ENCODE results near the gene ID2. TPM values are rescaled to one million over a fixed set of nuclear protein-coding genes. Genes with fewer than 3 reads are reported as not detected.

ID2 gene
- total RNA-seq, 2 experiments from 2014 or later = 171 to 213 TPM

DNA sequence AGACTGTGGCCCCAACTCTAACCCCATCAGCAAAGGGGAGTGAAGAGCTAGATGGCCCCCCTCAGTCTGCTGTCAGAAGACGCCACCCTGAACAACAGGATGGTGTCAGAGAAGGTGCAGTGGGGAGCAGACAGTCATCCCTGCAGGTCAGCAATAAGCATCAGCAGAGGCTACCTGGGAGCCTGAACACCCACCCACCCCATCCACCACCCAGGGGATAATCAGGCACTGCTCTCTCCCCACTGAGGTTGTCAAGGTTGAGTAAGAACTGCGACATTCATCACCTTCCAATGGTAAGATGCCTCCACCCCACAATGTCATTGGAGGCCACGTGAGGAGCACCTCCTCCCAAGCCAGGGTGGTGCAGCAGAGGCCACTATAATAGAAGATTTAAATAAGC lies 8.5 kb upstream of the ID2 start:
- POLR2A ChIA-PET = no interaction called here
- no peak overlapping the region for H3K4me3 Mint-ChIP-seq

DNA sequence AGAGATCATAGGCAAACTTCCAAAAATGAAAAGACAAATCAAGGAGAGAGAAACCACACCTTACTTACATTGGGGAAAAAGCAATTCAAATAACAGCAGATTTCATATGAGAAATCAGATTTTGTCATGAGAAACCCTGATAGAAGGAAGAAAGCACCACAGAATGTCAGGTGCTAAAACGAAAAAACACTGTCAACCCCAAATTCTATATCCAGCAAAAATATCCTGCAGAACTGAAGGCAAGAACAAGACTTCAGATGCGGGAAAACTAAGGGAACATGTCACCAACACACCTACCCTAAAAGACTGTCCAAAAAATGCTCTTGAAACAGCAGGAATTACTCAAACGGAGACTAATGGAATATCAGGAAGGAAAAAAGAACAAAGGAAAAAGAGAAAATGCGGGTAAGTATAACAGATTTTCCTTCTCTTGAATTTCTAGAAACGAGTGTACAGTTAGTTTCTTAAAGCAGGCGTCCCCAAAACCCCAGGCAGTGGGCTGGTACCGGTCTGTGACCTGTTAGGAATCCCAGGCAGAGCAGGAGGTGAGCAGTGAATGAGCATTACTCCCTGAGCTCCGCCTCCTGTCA lies 7.3 kb upstream of the ID2 start:
- Mint-ChIP-seq H3K27ac (no peak overlapping the region), H3K4me3 (no peak overlapping the region), H3K27me3 (peaks cover 35% of the 10 kb centered on the region), H3K9me3 (ENCODE audit: low read depth) (peaks cover 24% of the 10 kb centered on the region), H3K36me3 (ENCODE audit: low read depth) (peaks cover 13% of the 10 kb centered on the region), H3K4me1 (peaks cover 14% of the 10 kb centered on the region)
- ChIA-PET CTCF (no interaction called here), POLR2A (no interaction called here)
- intact Hi-C loops (cut with DNase I, micrococcal nuclease) = no loop called here
- DNase-seq (no peak), ATAC-seq (no peak)

More for the DNA sequence above, 8.5 kb upstream of the ID2 start:
- H3K4me1 Mint-ChIP-seq = peaks cover 12% of the 10 kb centered on the region
- CTCF ChIA-PET = interaction anchor here (1.0 kb wide), 1 partner anchor 202 kb away, joined by 3 read pairs; no protein-coding TSS in a partner anchor
- peaks cover 13% of the 10 kb centered on the region for H3K36me3 Mint-ChIP-seq (ENCODE audit: low read depth)
- H3K27ac Mint-ChIP-seq = no peak overlapping the region
- ATAC-seq (no peak), DNase-seq (no peak)
- H3K9me3 Mint-ChIP-seq (ENCODE audit: low read depth) = peaks cover 24% of the 10 kb centered on the region
- H3K27me3 Mint-ChIP-seq = peaks cover 35% of the 10 kb centered on the region
- intact Hi-C loops (cut with DNase I, micrococcal nuclease) = no loop called here

DNA sequence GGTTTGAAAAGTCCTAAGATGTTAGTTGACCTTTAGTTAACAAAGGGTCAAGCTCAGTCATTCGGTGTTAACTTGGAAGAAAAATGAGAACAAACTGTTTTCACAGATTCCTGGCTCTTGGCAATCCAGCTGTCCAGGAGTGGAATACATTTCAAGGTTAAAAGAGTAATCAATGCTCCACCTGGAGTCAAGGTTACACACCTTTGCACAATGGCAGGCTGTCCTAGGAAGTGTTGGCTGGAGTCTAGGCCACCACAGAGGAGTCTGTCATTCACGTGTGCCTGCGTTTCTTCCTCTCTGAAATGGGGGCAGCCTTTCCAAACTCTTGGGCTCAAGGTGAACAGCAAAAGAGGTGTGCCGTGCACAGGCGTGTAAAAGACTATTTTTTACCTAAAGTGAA lies 6.3 kb upstream of the ID2 start:
- H3K4me3 Mint-ChIP-seq = no peak overlapping the region
- peaks cover 24% of the 10 kb centered on the region for H3K9me3 Mint-ChIP-seq (ENCODE audit: low read depth)
- no peak overlapping the region for H3K27ac Mint-ChIP-seq
- no peak for DNase-seq
- ChIA-PET CTCF (no interaction called here), POLR2A (interaction anchor here (0.6 kb wide), 1 partner anchor 1007 kb away, joined by 3 read pairs; no protein-coding TSS in a partner anchor)
- ATAC-seq = no peak
- H3K36me3 Mint-ChIP-seq (ENCODE audit: low read depth) = peaks cover 13% of the 10 kb centered on the region
- H3K4me1 Mint-ChIP-seq = peaks cover 25% of the 10 kb centered on the region
- intact Hi-C loops (cut with DNase I, micrococcal nuclease) = no loop called here
- H3K27me3 Mint-ChIP-seq = peaks cover 35% of the 10 kb centered on the region

DNA sequence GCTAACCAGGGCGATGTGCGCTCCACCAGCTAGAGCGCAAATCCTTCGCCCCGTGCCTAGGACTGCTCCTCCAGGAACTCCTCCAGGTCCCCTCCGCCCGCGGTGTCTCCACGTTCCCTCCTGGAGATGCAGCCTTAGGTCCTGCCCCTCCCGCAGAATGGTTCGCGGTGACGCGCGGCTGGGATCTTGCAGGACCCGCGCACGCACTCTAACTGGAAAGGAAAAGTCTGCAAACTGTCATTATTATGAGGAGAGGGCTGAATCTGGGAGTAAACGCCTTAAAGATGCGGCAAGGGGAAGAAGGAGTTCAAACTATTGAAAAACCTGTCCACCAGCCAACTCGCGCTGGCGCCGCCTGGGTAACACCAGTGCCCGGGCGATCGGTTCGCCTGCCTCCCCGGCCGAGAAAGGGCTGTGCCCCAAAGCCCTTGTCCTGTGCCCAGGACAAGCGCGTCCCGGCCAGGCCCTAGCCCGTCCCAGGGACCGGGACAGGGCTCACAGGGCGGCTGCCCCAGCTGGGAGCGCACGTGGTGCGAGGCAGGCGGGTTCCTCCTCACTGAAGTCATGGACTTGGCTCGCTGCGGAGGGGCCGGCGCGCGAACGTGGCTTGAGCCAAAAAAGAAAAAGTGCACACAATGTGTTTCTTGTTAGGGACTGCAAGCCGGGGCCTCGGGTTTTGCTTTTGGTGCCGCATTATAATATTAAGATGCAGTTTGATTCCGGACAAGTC lies 5.5 kb upstream of the ID2 start:
- DNase-seq = peak; percentile 35
- Mint-ChIP-seq H3K36me3 (ENCODE audit: low read depth) (peaks cover 13% of the 10 kb centered on the region), H3K4me3 (peak overlapping the region; percentile 98), H3K27me3 (peaks cover 35% of the 10 kb centered on the region), H3K27ac (no peak overlapping the region), H3K4me1 (peaks cover 31% of the 10 kb centered on the region), H3K9me3 (ENCODE audit: low read depth) (peaks cover 24% of the 10 kb centered on the region)
- POLR2A ChIA-PET = no interaction called here
- CTCF ChIA-PET = interaction anchor here (1.1 kb wide), 1 partner anchor 223 kb away, joined by 4 read pairs; no protein-coding TSS in a partner anchor
- intact Hi-C loops (cut with DNase I, micrococcal nuclease) = no loop called here
- no peak for ATAC-seq

DNA sequence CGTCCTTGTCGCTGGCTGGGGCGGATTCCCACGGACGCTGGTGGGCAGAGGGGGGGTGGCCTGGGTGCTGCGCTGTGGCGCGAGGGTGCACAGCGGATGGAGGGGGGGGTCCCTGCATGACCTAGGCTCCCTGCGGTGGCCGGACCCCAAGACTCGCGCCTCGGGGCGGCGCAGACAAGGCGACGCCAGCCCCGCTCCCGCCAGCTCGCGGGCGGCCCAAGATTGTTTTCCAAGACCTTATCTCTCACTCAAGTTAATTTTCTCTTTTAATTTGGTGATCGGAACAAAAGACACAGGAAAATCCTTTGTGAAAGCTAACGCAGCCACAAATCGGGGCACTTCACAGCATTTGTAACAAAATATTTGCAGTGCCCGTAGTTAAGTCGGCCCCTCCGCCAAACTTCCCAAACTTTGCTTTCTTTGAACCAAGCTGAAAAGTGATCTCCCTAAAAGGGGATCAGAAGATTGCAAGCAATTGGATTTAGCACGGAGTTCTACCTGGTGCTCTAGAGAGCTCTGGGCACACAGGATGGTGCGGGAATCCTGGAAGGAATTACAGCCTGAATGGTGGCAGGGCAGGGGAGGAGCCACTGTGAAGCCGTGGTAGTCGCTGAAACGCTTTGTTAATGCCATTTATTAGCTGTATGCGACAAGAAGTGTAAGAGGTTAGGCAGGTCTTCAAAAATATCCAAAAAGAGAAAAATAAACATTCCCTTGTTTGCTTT lies 4.8 kb upstream of the ID2 start:
- DNase-seq (no peak), ATAC-seq (no peak)
- peaks cover 31% of the 10 kb centered on the region for H3K4me1 Mint-ChIP-seq
- peaks cover 35% of the 10 kb centered on the region for H3K27me3 Mint-ChIP-seq
- H3K9me3 Mint-ChIP-seq (ENCODE audit: low read depth) = peaks cover 24% of the 10 kb centered on the region
- H3K36me3 Mint-ChIP-seq (ENCODE audit: low read depth) = peaks cover 15% of the 10 kb centered on the region
- peak overlapping the region; percentile 98 for H3K4me3 Mint-ChIP-seq
- intact Hi-C loops (cut with DNase I, micrococcal nuclease) = no loop called here
- POLR2A ChIA-PET = no interaction called here
- H3K27ac Mint-ChIP-seq = no peak overlapping the region
- CTCF ChIA-PET = interaction anchor here (0.6 to 1.1 kb wide), 3 partner anchors 224 to 435 kb away, joined by 3 to 4 read pairs (median 3); no protein-coding TSS in a partner anchor

DNA sequence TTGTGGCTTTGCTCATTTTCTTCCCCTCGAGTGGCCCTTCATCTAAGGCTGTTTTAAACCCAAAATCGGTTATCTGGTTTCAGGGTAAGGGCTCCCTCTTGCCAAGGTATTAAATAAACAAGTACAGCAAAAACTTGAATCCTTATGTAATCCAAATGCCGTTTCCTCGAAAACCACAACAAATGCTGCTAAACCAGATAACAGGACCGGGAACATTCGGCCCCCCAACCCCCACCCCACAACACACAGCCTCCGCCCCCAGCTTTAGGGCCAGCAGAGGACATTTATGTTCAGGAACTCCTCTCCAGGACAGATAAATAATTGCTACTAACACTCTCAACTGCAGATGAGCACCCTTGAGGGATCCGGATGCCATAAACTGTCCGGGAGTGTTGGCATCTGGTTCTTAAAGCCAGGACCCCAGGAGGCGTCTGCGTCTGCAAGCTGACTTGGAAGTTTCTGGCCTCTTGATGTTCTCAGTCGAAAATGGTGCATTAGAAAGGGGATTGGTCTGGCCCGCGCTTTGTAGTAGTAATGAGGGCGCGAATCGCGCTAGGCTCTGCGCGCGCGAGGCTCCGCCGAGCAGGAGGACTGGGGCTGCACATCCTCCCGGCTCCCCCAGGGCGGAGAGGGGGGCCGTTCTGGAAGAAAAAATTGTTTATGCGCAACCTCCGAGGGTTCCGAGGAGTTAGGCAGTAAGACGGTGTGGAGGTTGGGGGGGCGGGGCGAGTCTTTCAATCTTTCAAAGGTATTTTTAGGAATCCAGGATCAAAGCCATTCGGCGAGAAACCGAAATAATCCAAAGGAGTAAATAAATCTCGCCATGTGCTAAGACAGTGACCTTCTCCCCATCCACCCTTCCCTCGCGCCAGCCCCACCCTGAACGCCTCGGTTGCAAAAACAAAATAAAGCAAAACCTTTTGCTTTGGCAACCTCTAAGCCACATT lies 3.9 kb upstream of the ID2 start:
- Mint-ChIP-seq H3K36me3 (ENCODE audit: low read depth) (peaks cover 23% of the 10 kb centered on the region), H3K9me3 (ENCODE audit: low read depth) (peaks cover 24% of the 10 kb centered on the region), H3K4me1 (peaks cover 31% of the 10 kb centered on the region), H3K4me3 (peak overlapping the region; percentile 98), H3K27ac (peak overlapping the region; percentile 70), H3K27me3 (peaks cover 35% of the 10 kb centered on the region)
- ChIA-PET POLR2A (interaction anchor here (0.6 to 2.2 kb wide), 3 partner anchors 134 to 745 kb away, joined by 3 to 8 read pairs (median 7); partner anchors contain the start of genes CPSF3 and ITGB1BP1), CTCF (interaction anchor here (0.6 kb wide), 1 partner anchor 1711 kb away, joined by 3 read pairs; no protein-coding TSS in a partner anchor)
- DNase-seq (peak; percentile 65), ATAC-seq (no peak)
- intact Hi-C loops (cut with DNase I, micrococcal nuclease) = loop anchor here in 1 of 2 experiments (1.0 kb wide), 3 partner anchors 95 to 190 kb away; partner anchors contain the start of gene KIDINS220

DNA sequence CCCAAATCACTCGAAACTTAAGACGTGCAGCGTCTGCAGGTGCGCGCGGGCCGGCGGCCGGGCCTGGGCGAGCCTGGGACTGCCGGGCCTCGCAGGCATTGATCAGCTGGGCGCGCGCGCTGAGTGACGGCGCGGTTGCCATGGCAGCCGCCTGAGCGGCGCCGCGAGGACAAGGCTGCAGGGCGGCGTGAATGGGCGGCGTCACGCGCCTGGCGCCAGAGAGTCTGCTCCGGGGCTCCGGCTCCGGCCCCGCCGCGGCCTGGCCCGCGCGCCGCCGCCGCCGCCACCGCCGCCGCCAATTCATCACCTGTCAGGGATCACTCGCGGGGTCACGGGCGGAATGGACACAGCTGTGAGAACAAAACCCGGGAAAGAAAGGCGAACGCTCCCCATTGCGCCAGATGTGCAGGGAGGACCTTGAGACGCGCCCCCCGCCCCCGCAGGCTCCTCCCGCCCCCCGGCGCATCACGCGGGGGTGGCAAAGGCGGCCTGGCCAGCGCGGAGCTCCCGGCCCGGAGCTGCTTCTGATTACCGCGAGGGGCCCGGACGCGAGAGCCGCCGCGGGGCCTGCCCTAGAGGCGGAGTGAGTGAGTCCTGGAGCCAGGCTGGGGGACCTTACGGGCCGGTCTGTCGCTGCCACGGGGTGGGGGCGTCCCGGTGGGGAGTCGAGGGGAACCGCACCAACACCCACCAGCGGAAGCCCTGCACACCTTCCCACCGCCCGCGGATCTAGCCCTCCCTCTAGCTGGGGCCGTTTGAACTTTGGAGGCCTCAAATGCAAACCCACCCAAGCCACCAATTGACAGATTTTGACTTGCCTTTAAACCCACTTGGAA lies 2.9 kb upstream of the ID2 start:
- CTCF ChIA-PET = interaction anchor here (0.6 kb wide), 1 partner anchor 1712 kb away, joined by 3 read pairs; no protein-coding TSS in a partner anchor
- Mint-ChIP-seq H3K36me3 (ENCODE audit: low read depth) (peaks cover 31% of the 10 kb centered on the region), H3K27ac (peak overlapping the region; percentile 87), H3K4me1 (peaks cover 31% of the 10 kb centered on the region), H3K27me3 (peaks cover 30% of the 10 kb centered on the region), H3K9me3 (ENCODE audit: low read depth) (peaks cover 16% of the 10 kb centered on the region), H3K4me3 (peak overlapping the region; percentile 98)
- POLR2A ChIA-PET = interaction anchor here (0.6 to 2.2 kb wide), 6 partner anchors 135 to 853 kb away, joined by 3 to 8 read pairs (median 6); partner anchors contain the start of genes CPSF3 and ITGB1BP1
- DNase-seq = peak; percentile 93
- intact Hi-C loops (cut with DNase I, micrococcal nuclease) = loop anchor here in 1 of 2 experiments (1.0 kb wide), 3 partner anchors 96 to 191 kb away; partner anchors contain the start of gene KIDINS220
- peak; percentile 47 for ATAC-seq

DNA sequence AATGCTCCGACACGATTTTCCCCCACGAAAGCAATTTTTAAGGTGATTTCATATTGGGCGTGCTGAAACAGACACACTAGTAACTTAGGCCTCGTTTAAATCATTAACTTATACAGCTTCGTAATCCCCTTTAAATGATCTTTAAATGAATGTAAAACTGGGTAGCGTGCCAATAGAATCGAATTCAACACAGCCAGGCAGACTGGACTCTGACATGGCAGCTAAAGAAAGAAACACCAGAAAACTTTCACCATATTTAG lies 2.4 kb upstream of the ID2 start:
- Mint-ChIP-seq H3K9me3 (ENCODE audit: low read depth) (peaks cover 10% of the 10 kb centered on the region), H3K4me1 (peaks cover 31% of the 10 kb centered on the region), H3K27ac (peak overlapping the region; percentile 87), H3K4me3 (peak overlapping the region; percentile 98), H3K36me3 (ENCODE audit: low read depth) (peaks cover 32% of the 10 kb centered on the region), H3K27me3 (peaks cover 25% of the 10 kb centered on the region)
- CTCF ChIA-PET = interaction anchor here (1.2 kb wide), 1 partner anchor 277 kb away, joined by 3 read pairs; no protein-coding TSS in a partner anchor
- intact Hi-C loops (cut with DNase I, micrococcal nuclease) = no loop called here
- no peak for DNase-seq
- POLR2A ChIA-PET = interaction anchor here (1.3 to 2.2 kb wide), 2 partner anchors 136 to 163 kb away, joined by 4 to 8 read pairs; no protein-coding TSS in a partner anchor
- no peak for ATAC-seq

DNA sequence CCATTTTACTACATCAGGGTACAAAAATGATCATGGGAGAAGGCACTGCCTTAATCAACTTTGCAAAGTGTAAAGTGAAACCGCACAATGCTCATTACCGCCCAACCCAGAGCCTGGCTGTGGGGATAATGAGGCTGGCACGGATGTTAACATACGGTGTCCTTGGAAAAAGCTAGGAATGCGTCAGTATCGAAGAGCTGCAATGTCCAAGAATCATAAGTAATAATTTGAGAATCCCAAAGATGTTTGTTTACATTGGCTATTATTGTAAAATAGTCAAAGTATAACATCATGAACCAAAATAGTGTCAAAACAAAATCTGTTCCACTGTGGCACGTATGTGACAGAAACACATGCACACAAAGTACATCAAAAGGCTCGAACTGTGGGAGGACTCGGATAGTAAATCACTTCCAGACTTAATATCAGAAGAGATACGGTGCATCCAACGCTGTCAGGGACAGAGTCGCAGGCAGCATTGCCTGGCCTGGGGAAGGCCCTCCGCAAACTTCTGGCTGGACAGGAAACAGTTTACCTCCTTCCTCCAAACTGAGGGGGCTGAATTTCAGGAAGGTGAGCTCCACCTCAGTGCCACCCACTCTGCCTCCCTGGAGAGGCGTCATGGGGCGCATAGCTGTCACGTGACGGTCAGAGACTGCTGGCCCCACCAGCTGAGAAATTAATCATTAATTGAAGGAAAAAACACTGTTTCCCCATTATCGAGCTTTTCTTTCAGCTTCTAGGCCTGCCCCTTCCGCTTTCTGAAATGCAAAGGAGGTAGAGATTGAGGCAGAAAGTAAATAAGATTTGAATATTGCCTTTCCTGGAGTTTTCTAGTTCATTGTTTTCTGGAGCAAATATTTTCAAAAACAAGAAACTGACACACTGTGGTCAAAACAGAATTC lies 1.8 kb upstream of the ID2 start:
- intact Hi-C loops (cut with DNase I, micrococcal nuclease) = loop anchor here (5.0 to 10.0 kb wide), 15 partner anchors 193 to 1845 kb away; partner anchors contain the start of genes MBOAT2 (in 1 of the 2), ODC1 (in 1 of the 2) and RRM2 (in 1 of the 2)
- Mint-ChIP-seq H3K36me3 (ENCODE audit: low read depth) (peaks cover 32% of the 10 kb centered on the region), H3K4me3 (peak overlapping the region; percentile 98), H3K4me1 (peaks cover 31% of the 10 kb centered on the region), H3K9me3 (ENCODE audit: low read depth) (peaks cover 5% of the 10 kb centered on the region), H3K27ac (peak overlapping the region; percentile 87), H3K27me3 (peaks cover 20% of the 10 kb centered on the region)
- ChIA-PET POLR2A (interaction anchor here (1.1 to 2.9 kb wide), 14 partner anchors 23 to 854 kb away, joined by 4 to 103 read pairs (median 8); no protein-coding TSS in a partner anchor), CTCF (interaction anchor here (0.7 to 1.5 kb wide), 7 partner anchors 53 to 278 kb away, joined by 3 to 5 read pairs (median 3); no protein-coding TSS in a partner anchor)
- ATAC-seq (no peak), DNase-seq (peak; percentile 36)
